ENCODE measurements around the gene LPIN1. TPM values are rescaled to one million over a fixed set of nuclear protein-coding genes. Genes with fewer than 3 reads are reported as not detected.
A peak's percentile ranks its signal among the peaks of the same experiment; 100 is the strongest.
"Not testable (repeated sequence)": the region's sequence is repeated elsewhere in the genome, so short reads cannot be mapped to it uniquely, and the experiment has no call there.

The LPIN1 gene
- total RNA-seq, 2 experiments from 2014 or later: 41.1 to 48.0 TPM

DNA sequence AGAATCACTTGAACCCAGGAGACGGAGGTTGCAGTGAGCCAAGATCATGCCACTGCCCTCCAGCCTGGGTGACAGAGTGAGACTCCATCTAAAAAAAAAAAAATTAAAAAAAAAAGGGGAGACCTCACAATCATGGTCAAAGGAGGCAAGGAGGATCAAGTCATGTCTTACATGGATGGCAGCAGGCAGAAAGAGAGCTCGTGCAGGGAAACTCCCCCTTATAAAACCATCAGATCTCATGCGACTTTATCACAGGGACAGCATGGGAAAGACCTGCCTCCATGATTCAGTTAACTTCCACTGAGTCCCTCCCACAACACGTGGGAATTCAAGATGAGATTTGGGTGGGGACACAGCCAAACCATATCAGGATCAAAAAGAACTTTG is 75.9 kb downstream of the LPIN1 start:
- H3K4me1 Mint-ChIP-seq (ENCODE audit: low read depth); H3K27me3 Mint-ChIP-seq; H3K9me3 Mint-ChIP-seq; H3K4me3 Mint-ChIP-seq; DNase-seq; intact Hi-C loops (cut with micrococcal nuclease); H3K27ac Mint-ChIP-seq: not testable (repeated sequence)
- POLR2A ChIA-PET: interaction anchor here (0.7 kb wide), 1 partner anchor 497 kb away, joined by 7 read pairs; no protein-coding TSS in a partner anchor
- CTCF ChIA-PET: interaction anchor here (1.6 kb wide), 1 partner anchor 1184 kb away, joined by 6 read pairs; no protein-coding TSS in a partner anchor
- H3K36me3 Mint-ChIP-seq: peaks cover 68% of the 10 kb centered on the region

DNA sequence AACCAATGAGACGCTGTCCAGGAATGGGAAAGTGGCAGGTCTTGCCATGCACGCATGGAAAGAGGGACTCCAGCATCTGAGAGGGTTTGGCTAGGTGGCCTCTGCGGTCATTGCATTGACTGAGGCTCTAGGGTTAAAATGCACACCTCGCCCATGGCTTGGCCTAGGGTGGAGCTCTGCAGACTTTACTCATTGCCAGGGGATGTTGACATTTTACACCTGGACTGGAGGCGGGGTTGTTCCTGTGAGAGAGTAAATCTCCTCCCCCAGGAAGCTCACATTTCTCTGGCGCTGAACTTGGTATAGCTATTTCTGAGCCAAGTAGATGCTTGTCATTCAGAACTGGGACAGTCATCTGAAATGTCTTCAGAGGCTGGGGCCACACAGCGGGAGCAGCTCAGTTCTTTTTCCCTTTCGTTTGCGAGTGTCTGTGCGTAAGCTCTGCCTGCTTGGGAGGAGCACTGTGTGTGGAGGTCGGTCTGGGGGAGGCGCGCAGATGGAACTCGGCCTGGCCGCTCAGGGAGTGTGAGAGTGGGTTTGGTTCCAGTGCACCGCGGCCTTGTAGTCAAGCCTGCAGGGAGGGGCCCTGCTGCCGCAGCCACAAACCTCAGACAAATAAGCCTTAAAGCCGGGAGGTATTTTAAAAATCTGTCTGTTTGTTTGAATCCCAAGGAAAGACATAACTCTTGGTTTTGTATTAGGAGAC is 76.5 kb downstream of the LPIN1 start:
- intact Hi-C loops (cut with micrococcal nuclease): no loop called here
- H3K4me1 Mint-ChIP-seq (ENCODE audit: low read depth): peaks cover 10% of the 10 kb centered on the region
- CTCF ChIA-PET: interaction anchor here (1.6 kb wide), 1 partner anchor 1184 kb away, joined by 6 read pairs; no protein-coding TSS in a partner anchor
- no peaks in the 10 kb centered on the region for H3K9me3 Mint-ChIP-seq
- no peak overlapping the region for H3K27ac Mint-ChIP-seq
- DNase-seq: no peak
- POLR2A ChIA-PET: interaction anchor here (0.7 kb wide), 1 partner anchor 496 kb away, joined by 7 read pairs; no protein-coding TSS in a partner anchor
- H3K27me3 Mint-ChIP-seq: no peaks in the 10 kb centered on the region
- peaks cover 69% of the 10 kb centered on the region for H3K36me3 Mint-ChIP-seq
- no peak overlapping the region for H3K4me3 Mint-ChIP-seq

DNA sequence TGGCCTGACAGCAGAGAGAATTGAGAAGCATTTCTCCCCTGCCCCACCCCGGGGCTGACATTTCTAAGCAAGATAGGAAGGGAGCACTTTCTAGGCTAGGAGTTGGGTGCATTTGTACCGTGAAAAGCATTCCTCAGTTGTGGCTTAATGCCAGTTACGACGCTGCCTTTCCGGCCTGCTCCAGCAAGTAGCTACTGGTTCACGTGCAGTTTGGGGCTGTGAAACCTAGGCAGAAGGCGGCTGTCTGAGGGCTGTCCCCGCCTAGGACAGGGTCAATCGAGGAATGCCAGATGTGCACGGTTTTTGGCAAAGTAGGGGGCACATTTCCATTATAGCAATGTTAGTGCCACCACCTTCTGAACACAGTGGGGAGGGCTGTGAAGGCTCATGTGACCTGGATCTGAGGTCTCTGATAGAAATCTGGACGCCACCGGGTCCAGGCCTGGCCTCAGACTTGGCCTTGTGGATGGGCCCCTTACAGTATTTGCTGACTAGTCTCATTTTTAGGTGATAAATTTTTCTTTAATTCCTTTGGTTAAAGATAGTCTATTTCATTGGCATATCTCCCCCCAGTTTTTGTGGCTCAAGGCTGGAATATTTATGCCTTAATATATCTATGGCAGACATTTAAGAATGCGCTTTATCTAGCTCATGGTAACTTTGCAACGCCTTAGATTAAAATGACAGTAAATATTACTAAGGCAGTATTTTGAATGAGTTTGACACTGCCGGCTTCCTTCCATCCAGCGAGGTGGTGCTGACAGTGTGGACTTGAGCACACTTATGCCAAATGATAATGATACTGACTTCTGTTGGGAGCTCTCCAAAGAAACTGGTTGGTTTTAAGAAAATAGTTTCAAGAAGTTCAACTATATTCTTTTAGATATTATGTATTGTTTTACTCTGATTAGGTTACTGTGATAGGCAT is 78.7 kb downstream of the LPIN1 start:
- Mint-ChIP-seq H3K4me1 (ENCODE audit: low read depth) (peaks cover 28% of the 10 kb centered on the region), H3K36me3 (peaks cover 64% of the 10 kb centered on the region), H3K27me3 (no peaks in the 10 kb centered on the region), H3K4me3 (no peak overlapping the region), H3K27ac (no peak overlapping the region), H3K9me3 (no peaks in the 10 kb centered on the region)
- DNase-seq: no peak
- intact Hi-C loops (cut with micrococcal nuclease): loop anchor here (5.0 kb wide), 1 partner anchor 1107 kb away; no protein-coding TSS in a partner anchor
- ChIA-PET CTCF (interaction anchor here (1.2 kb wide), 1 partner anchor 1182 kb away, joined by 3 read pairs; no protein-coding TSS in a partner anchor), POLR2A (no interaction called here)

GRCh38 chr2:11827547-11827946 is 81.1 kb downstream of the LPIN1 start:
- intact Hi-C loops (cut with micrococcal nuclease): loop anchor here (5.0 kb wide), 1 partner anchor 1105 kb away; no protein-coding TSS in a partner anchor
- H3K4me1 Mint-ChIP-seq (ENCODE audit: low read depth): peaks cover 41% of the 10 kb centered on the region
- POLR2A ChIA-PET: interaction anchor here (0.9 kb wide), 1 partner anchor 179 kb away, joined by 4 read pairs; no protein-coding TSS in a partner anchor

DNA sequence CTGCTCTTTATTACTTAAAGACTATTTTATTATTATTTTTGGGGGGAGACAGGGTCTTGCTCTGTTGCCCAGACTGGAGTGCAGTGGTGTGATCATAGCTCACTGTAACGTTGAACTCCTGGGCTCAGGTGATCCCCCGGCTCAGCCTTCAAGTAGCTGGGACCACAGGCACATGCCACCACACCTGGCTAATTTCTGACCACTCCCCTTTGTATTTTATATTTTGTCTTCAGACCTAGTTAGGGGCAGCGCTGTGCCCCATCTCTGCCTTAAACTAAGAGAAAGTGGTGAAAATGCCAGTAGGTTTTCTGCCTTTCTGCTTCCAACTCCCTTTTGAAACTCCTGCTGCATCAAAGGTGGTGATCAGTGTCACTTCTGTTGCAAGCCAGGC is 82.5 kb downstream of the LPIN1 start:
- peaks cover 5% of the 10 kb centered on the region for H3K9me3 Mint-ChIP-seq
- H3K4me3 Mint-ChIP-seq: no peak overlapping the region
- peaks cover 20% of the 10 kb centered on the region for H3K27me3 Mint-ChIP-seq
- POLR2A ChIA-PET: interaction anchor here (0.9 to 1.7 kb wide), 2 partner anchors 38 to 1178 kb away, joined by 3 to 7 read pairs; no protein-coding TSS in a partner anchor
- no peak overlapping the region for H3K27ac Mint-ChIP-seq
- CTCF ChIA-PET: interaction anchor here (0.5 to 3.5 kb wide), 6 partner anchors 177 to 1178 kb away, joined by 3 to 24 read pairs (median 10); partner anchors contain the start of gene TRIB2
- H3K4me1 Mint-ChIP-seq (ENCODE audit: low read depth): peaks cover 41% of the 10 kb centered on the region
- intact Hi-C loops (cut with micrococcal nuclease): loop anchor here (1.0 to 5.0 kb wide), 2 partner anchors 1103 to 1177 kb away; no protein-coding TSS in a partner anchor
- no peak for DNase-seq
- peaks cover 37% of the 10 kb centered on the region for H3K36me3 Mint-ChIP-seq

More at GRCh38 chr2:11827547-11827946, 81.1 kb downstream of the LPIN1 start:
- CTCF ChIA-PET: interaction anchor here (0.6 to 1.6 kb wide), 4 partner anchors 888 to 1179 kb away, joined by 3 to 7 read pairs (median 3); no protein-coding TSS in a partner anchor
- peak; percentile 60 for DNase-seq
- Mint-ChIP-seq H3K27ac (no peak overlapping the region), H3K27me3 (peaks cover 13% of the 10 kb centered on the region), H3K4me3 (no peak overlapping the region), H3K36me3 (peaks cover 49% of the 10 kb centered on the region), H3K9me3 (no peaks in the 10 kb centered on the region)

- H3K27ac Mint-ChIP-seq: peak overlapping the region; percentile 72
Observed at GRCh38 chr2:11829324-11829946, 83.0 kb downstream of the LPIN1 start.

DNA sequence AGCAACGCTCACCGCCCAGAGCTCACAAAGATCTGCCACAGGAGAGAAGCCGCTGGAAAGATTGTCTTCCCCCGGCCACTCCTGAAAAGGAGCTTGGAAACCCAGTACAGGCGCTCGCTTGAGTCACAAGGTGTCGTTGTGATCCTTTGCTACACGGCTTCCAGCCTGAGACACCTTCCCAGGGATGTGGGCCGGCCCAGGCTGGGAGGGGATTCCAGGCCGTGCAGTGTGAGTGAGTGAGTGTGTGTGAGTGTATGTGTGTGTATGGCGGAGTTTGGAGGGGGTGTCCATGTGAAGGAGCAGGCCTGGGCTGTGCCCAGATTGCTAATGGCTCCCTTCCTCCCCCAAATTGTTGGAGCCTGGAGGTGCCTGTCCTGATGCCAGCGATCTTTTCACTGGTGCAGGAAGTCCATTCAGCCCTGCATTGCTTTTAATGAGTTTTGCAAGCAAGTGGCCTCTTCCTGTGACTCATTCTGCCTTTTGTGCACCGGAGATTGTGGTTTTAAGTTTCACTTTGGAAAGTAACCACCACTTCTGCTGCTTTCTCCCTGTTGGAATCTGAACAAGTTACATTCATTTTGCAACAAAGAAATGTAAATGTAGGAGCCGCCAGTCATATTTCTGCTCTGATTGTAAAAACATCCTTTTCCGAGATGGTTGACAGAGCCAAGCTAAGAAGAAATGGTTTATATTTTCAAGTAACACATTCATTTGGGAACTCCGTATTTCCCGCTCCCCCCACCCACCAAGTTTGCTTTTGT is 83.7 kb downstream of the LPIN1 start:
- H3K9me3 Mint-ChIP-seq: peaks cover 17% of the 10 kb centered on the region
- H3K4me1 Mint-ChIP-seq (ENCODE audit: low read depth): peaks cover 41% of the 10 kb centered on the region
- intact Hi-C loops (cut with micrococcal nuclease): loop anchor here (1.0 to 5.0 kb wide), 12 partner anchors 33 to 1176 kb away; no protein-coding TSS in a partner anchor
- peak overlapping the region; percentile 72 for H3K27ac Mint-ChIP-seq
- peaks cover 32% of the 10 kb centered on the region for H3K27me3 Mint-ChIP-seq
- H3K4me3 Mint-ChIP-seq: peak overlapping the region; percentile 49
- peaks cover 37% of the 10 kb centered on the region for H3K36me3 Mint-ChIP-seq
- ChIA-PET POLR2A (interaction anchor here (1.0 to 1.7 kb wide), 2 partner anchors 37 to 464 kb away, joined by 4 to 7 read pairs; no protein-coding TSS in a partner anchor), CTCF (interaction anchor here (0.6 to 3.5 kb wide), 11 partner anchors 37 to 1177 kb away, joined by 3 to 24 read pairs (median 4); partner anchors contain the start of gene TRIB2)
- DNase-seq: peak; percentile 74

More at GRCh38 chr2:11829324-11829946, 83.0 kb downstream of the LPIN1 start:
- H3K9me3 Mint-ChIP-seq: peaks cover 10% of the 10 kb centered on the region
- ChIA-PET CTCF (interaction anchor here (0.6 to 3.5 kb wide), 10 partner anchors 37 to 1178 kb away, joined by 3 to 24 read pairs (median 4); partner anchors contain the start of gene TRIB2), POLR2A (interaction anchor here (0.9 to 1.7 kb wide), 2 partner anchors 38 to 1178 kb away, joined by 3 to 7 read pairs; no protein-coding TSS in a partner anchor)
- H3K4me3 Mint-ChIP-seq: peak overlapping the region; percentile 49
- H3K36me3 Mint-ChIP-seq: peaks cover 37% of the 10 kb centered on the region
- peaks cover 41% of the 10 kb centered on the region for H3K4me1 Mint-ChIP-seq (ENCODE audit: low read depth)
- peaks cover 25% of the 10 kb centered on the region for H3K27me3 Mint-ChIP-seq
- peak; percentile 72 for DNase-seq
- intact Hi-C loops (cut with micrococcal nuclease): loop anchor here (1.0 to 5.0 kb wide), 2 partner anchors 1103 to 1177 kb away; no protein-coding TSS in a partner anchor

DNA sequence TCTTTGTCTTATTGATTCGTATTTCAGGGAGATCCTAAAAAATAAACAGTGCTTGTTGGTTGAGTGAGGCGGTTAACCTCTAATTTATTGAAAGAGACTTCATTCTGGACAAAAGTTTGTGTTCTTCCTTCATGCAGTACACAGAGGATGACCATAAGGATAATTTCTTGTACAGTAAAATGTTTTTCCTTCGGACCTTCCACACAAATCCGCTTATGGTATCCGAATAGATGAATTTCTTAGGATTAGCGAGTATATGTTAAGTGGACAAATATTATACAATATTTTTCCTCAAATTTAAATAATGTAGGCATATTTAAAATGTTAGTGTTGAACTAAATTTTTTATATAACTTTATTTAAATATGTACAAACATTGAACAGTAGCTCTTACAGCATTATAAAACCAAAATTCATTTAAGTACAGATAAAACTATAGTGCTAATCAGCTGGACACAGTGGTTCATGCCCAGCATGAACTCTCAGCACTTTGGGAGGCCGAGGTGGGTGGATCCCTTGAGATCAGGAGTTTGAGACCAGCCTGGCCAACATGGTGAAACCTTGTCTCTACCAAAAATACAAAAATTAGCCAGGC is 84.4 kb downstream of the LPIN1 start:
- H3K9me3 Mint-ChIP-seq: peaks cover 17% of the 10 kb centered on the region
- peaks cover 32% of the 10 kb centered on the region for H3K27me3 Mint-ChIP-seq
- intact Hi-C loops (cut with micrococcal nuclease): loop anchor here (1.0 to 5.0 kb wide), 10 partner anchors 32 to 1116 kb away; no protein-coding TSS in a partner anchor
- H3K36me3 Mint-ChIP-seq: peaks cover 30% of the 10 kb centered on the region
- ChIA-PET POLR2A (interaction anchor here (1.0 to 1.7 kb wide), 2 partner anchors 36 to 463 kb away, joined by 4 to 7 read pairs; no protein-coding TSS in a partner anchor), CTCF (interaction anchor here (0.9 to 3.5 kb wide), 8 partner anchors 57 to 1176 kb away, joined by 3 to 24 read pairs (median 6); partner anchors contain the start of gene TRIB2)
- H3K4me1 Mint-ChIP-seq (ENCODE audit: low read depth): peaks cover 41% of the 10 kb centered on the region
- DNase-seq: no peak
- peak overlapping the region; percentile 72 for H3K27ac Mint-ChIP-seq
- H3K4me3 Mint-ChIP-seq: peak overlapping the region; percentile 49

GRCh38 chr2:11831415-11831814 is 85.0 kb downstream of the LPIN1 start:
- DNase-seq: no peak
- intact Hi-C loops (cut with micrococcal nuclease): loop anchor here (5.0 kb wide), 3 partner anchors 586 to 1116 kb away; no protein-coding TSS in a partner anchor
- POLR2A ChIA-PET: no interaction called here
- CTCF ChIA-PET: interaction anchor here (3.5 kb wide), 1 partner anchor 1176 kb away, joined by 24 read pairs; no protein-coding TSS in a partner anchor
- Mint-ChIP-seq H3K27ac (no peak overlapping the region), H3K9me3 (peaks cover 17% of the 10 kb centered on the region), H3K4me3 (no peak overlapping the region), H3K27me3 (peaks cover 34% of the 10 kb centered on the region), H3K36me3 (peaks cover 27% of the 10 kb centered on the region), H3K4me1 (ENCODE audit: low read depth) (peaks cover 41% of the 10 kb centered on the region)

GRCh38 chr2:11832531-11832930 is 86.1 kb downstream of the LPIN1 start:
- peaks cover 19% of the 10 kb centered on the region for H3K36me3 Mint-ChIP-seq
- ChIA-PET CTCF (interaction anchor here (1.7 kb wide), 1 partner anchor 1174 kb away, joined by 5 read pairs; no protein-coding TSS in a partner anchor), POLR2A (interaction anchor here (0.6 kb wide), 1 partner anchor 245 kb away, joined by 3 read pairs; no protein-coding TSS in a partner anchor)
- intact Hi-C loops (cut with micrococcal nuclease): loop anchor here (5.0 kb wide), 3 partner anchors 585 to 1115 kb away; no protein-coding TSS in a partner anchor
- no peak overlapping the region for H3K27ac Mint-ChIP-seq
- DNase-seq: no peak
- H3K4me3 Mint-ChIP-seq: no peak overlapping the region
- peaks cover 17% of the 10 kb centered on the region for H3K9me3 Mint-ChIP-seq
- H3K27me3 Mint-ChIP-seq: peaks cover 39% of the 10 kb centered on the region
- peaks cover 35% of the 10 kb centered on the region for H3K4me1 Mint-ChIP-seq (ENCODE audit: low read depth)

All from activated CD4-positive, alpha-beta memory T cell treated with anti-CD3 and anti-CD28 coated beads for 36 hours (primary cell).